HEK293 (cell line): ENCODE measurements around the gene HIP1.

Experiments used
- CTCF ChIA-PET: fragments of 350-600 bp; formaldehyde crosslinking; extraction: SDS; loops from one replicate; lab custom pipeline; 2021; ENCODE audit warnings: antibody characterized with exemption; lab: Yijun Ruan, JAX
- POLR2A ChIA-PET: fragments of 300-600 bp; formaldehyde crosslinking; extraction: SDS; loops from one replicate; lab custom pipeline; 2020; ENCODE audit warnings: antibody characterized with exemption, inconsistent platforms; lab: Yijun Ruan, JAX
- H3K27ac ChIP-seq: fragments of 200-500 bp; sonication (Bioruptor generic); 2 replicates; pipeline ENCODE4 v1.5.1; 2014; ENCODE audit warnings: low read depth, low read length, control low read depth, inconsistent platforms; ENCODE audit errors: extremely low read depth
- H3K36me3 ChIP-seq, 2 experiments: fragments of 200-500 bp in 1 of 2; sonication (Bioruptor generic) in 1 of 2; 1 replicate in 1 of 2; 2 replicates in 1 of 2; pipeline ENCODE4 v1.5.1; 2014 to 2017; ENCODE audit warnings: inconsistent platforms in 2 of 2, low read length in 2 of 2; ENCODE audit not compliant: control insufficient read depth in 2 of 2, insufficient read depth in 1 of 2
- H3K4me1 ChIP-seq: fragments of 200-500 bp; sonication (Bioruptor generic); 2 replicates; pipeline ENCODE4 v1.5.1; 2014; ENCODE audit warnings: mild to moderate bottlenecking, low read length, inconsistent platforms; ENCODE audit not compliant: control insufficient read depth, insufficient read depth
- H3K4me3 ChIP-seq: 2 replicates; pipeline ENCODE4 v1.5.1; 2011; ENCODE audit warnings: low read depth, mild to moderate bottlenecking, control low read depth, low read length, moderate library complexity
- H3K9me3 ChIP-seq: fragments of 200-500 bp; sonication (Bioruptor generic); 2 replicates; pipeline ENCODE4 v1.5.1; 2014; ENCODE audit warnings: low read depth, low read length, inconsistent platforms; ENCODE audit not compliant: control insufficient read depth, insufficient read depth
- GLIS1 ChIP-seq: fragments of 450-650 bp; formaldehyde crosslinking; IDR thresholded peaks from 2 replicates; pipeline ENCODE4 v1.5.1; 2016; ENCODE audit warnings: missing biosample characterization, missing genetic modification characterization
- MYNN ChIP-seq: fragments of 450-650 bp; formaldehyde crosslinking; IDR thresholded peaks from 2 replicates; pipeline ENCODE4 v1.5.1; 2016; ENCODE audit warnings: missing biosample characterization, missing genetic modification characterization, borderline replicate concordance
- PATZ1 ChIP-seq: fragments of 450-650 bp; formaldehyde crosslinking; IDR thresholded peaks from 2 replicates; pipeline ENCODE4 v1.5.1; 2016; ENCODE audit warnings: missing biosample characterization, missing genetic modification characterization
- REPIN1 ChIP-seq: fragments of 450-650 bp; formaldehyde crosslinking; IDR thresholded peaks from 2 replicates; pipeline ENCODE4 v1.5.1; 2017; ENCODE audit warnings: missing biosample characterization, missing genetic modification characterization, low read depth
- ZBTB21 ChIP-seq: fragments of 450-650 bp; formaldehyde crosslinking; IDR thresholded peaks from 2 replicates; pipeline ENCODE4 v1.5.1; 2017; ENCODE audit warnings: missing biosample characterization, missing genetic modification characterization
- ZNF121 ChIP-seq: fragments of 450-650 bp; formaldehyde crosslinking; IDR thresholded peaks from 2 replicates; pipeline ENCODE4 v1.5.1; 2016; ENCODE audit warnings: missing biosample characterization, missing genetic modification characterization
- ZNF302 ChIP-seq: fragments of 450-650 bp; formaldehyde crosslinking; IDR thresholded peaks from 2 replicates; pipeline ENCODE4 v1.5.1; 2016; ENCODE audit warnings: missing biosample characterization, missing genetic modification characterization, low read depth
- ZNF398 ChIP-seq: fragments of 450-650 bp; formaldehyde crosslinking; IDR thresholded peaks from 2 replicates; pipeline ENCODE4 v1.5.1; 2017; ENCODE audit warnings: missing biosample characterization, missing genetic modification characterization
- ZNF514 ChIP-seq: fragments of 450-650 bp; formaldehyde crosslinking; IDR thresholded peaks from 2 replicates; pipeline ENCODE4 v1.5.1; 2016; ENCODE audit warnings: missing biosample characterization, missing genetic modification characterization
- ZNF518A ChIP-seq: fragments of 450-650 bp; formaldehyde crosslinking; conservative IDR thresholded peaks from 2 replicates; pipeline ENCODE4 v1.5.1; 2016; ENCODE audit warnings: low read depth, missing biosample characterization, missing genetic modification characterization
- ZNF580 ChIP-seq: fragments of 450-650 bp; formaldehyde crosslinking; IDR thresholded peaks from 2 replicates; pipeline ENCODE4 v1.5.1; 2016; ENCODE audit warnings: missing biosample characterization, missing genetic modification characterization
- ZNF677 ChIP-seq: fragments of 450-650 bp; IDR thresholded peaks from 2 replicates; pipeline ENCODE4 v1.5.0; 2018; ENCODE audit warnings: missing biosample characterization, mild to moderate bottlenecking, missing genetic modification characterization, moderate library complexity
- ZNF791 ChIP-seq: fragments of 450-650 bp; formaldehyde crosslinking; IDR thresholded peaks from 2 replicates; pipeline ENCODE4 v1.5.1; 2016; ENCODE audit warnings: missing biosample characterization, missing genetic modification characterization

The HIP1 gene

GRCh38 chr7:75737856-75738603, 711 bp downstream of the HIP1 start (continued):
- TF ChIP-seq ZNF518A (no peak), ZNF791 (tag by site-specific recombination) (no peak), ZNF398 (tag by site-specific recombination) (peak; percentile 69; the same call in 1 of the 2 replicates), ZNF677 (tag by site-specific recombination) (no peak), PATZ1 (tag by site-specific recombination) (no peak), MYNN (tag by site-specific recombination) (no peak), ZNF514 (tag by site-specific recombination) (no peak)

- no peaks in the 10 kb centered on the region for H3K9me3 ChIP-seq
- POLR2A ChIA-PET, result no interaction called here
Observed at GRCh38 chr7:75735581-75736350, 3.0 kb downstream of the HIP1 start.

More at GRCh38 chr7:75735581-75736350, 3.0 kb downstream of the HIP1 start:
- Histone ChIP-seq H3K36me3 (no peaks in the 10 kb centered on the region), H3K27ac (no peak overlapping the region), H3K4me1 (no peaks in the 10 kb centered on the region), H3K4me3 (no peak overlapping the region)
- TF ChIP-seq ZNF580 (tag by site-specific recombination) (no peak), ZNF121 (tag by site-specific recombination) (peak; percentile 95), GLIS1 (tag by site-specific recombination) (no peak), ZBTB21 (tag by site-specific recombination) (no peak), REPIN1 (no peak), ZNF302 (tag by site-specific recombination) (no peak)
- CTCF ChIA-PET, result interaction anchor here (1.9 kb wide), 1 partner anchor 26 kb away, joined by 8 read pairs; no protein-coding TSS in a partner anchor
